Neural cell (in vitro differentiated cells): ENCODE data around the gene DYNLRB1. TPM values are rescaled to one million over a fixed set of nuclear protein-coding genes. Genes with fewer than 3 reads are reported as not detected.

ENCODE experiments used
- H2AFZ ChIP-seq: fragments of 200-600, 300-800 bp; sonication (generic), shearing (Covaris generic); 2 replicates; pipeline ENCODE4 v1.6.0; 2014; ENCODE audit warnings: low read depth, mild to moderate bottlenecking, antibody characterized with exemption, low read length, moderate library complexity
- H3F3A ChIP-seq: fragments of 200-600 bp; shearing (Covaris generic); 2 replicates; pipeline ENCODE4 v1.6.1; 2016; ENCODE audit warnings: mild to moderate bottlenecking, moderate library complexity, mixed read lengths, antibody characterized with exemption, low read length; ENCODE audit not compliant: insufficient read depth, poor library complexity, severe bottlenecking
- H3K27ac ChIP-seq: fragments of 200-600, 300-800 bp; sonication (generic), shearing (Covaris generic); 2 replicates; pipeline ENCODE4 v1.5.1; 2014; ENCODE audit warnings: mild to moderate bottlenecking, low read length, moderate library complexity
- H3K27me3 ChIP-seq: fragments of 300-800, 200-600 bp; sonication (generic), shearing (Covaris generic); 2 replicates; pipeline ENCODE4 v1.6.0; 2014; ENCODE audit warnings: mild to moderate bottlenecking, low read depth, low read length, moderate library complexity; ENCODE audit not compliant: insufficient read depth
- H3K36me3 ChIP-seq: fragments of 300-800, 200-600 bp; sonication (generic), shearing (Covaris generic); 2 replicates; pipeline ENCODE4 v1.5.1; 2014; ENCODE audit warnings: mild to moderate bottlenecking, antibody characterized with exemption, low read length, moderate library complexity; ENCODE audit not compliant: insufficient read depth
- H3K4me2 ChIP-seq: fragments of 300-800, 200-600 bp; sonication (generic), shearing (Covaris generic); 2 replicates; pipeline ENCODE4 v1.6.0; 2014; ENCODE audit warnings: mild to moderate bottlenecking, low read length
- H3K4me3 ChIP-seq: fragments of 300-800, 200-600 bp; sonication (generic), shearing (Covaris generic); 2 replicates; pipeline ENCODE4 v1.5.1; 2014; ENCODE audit warnings: mild to moderate bottlenecking, low read length, moderate library complexity
- H3K79me2 ChIP-seq: fragments of 200-600 bp; shearing (Covaris generic); replicated peaks from 2 replicates; pipeline ENCODE4 v1.6.0; 2014; ENCODE audit warnings: mild to moderate bottlenecking, low read length, moderate library complexity; ENCODE audit not compliant: insufficient read depth
- H3K9ac ChIP-seq: fragments of 300-800, 200-600 bp; sonication (generic), shearing (Covaris generic); 2 replicates; pipeline ENCODE4 v1.6.1; 2016; ENCODE audit warnings: mild to moderate bottlenecking, low read length, mixed read lengths
- H3K9me2 ChIP-seq: fragments of 200-600 bp; shearing (Covaris generic); 2 replicates; pipeline ENCODE4 v1.6.1; 2016; ENCODE audit warnings: mild to moderate bottlenecking, low read length, mixed read lengths; ENCODE audit not compliant: insufficient read depth
- H3K9me3 ChIP-seq: fragments of 200-600, 300-800 bp; sonication (generic), shearing (Covaris generic); 2 replicates; pipeline ENCODE4 v1.6.1; 2016; ENCODE audit warnings: mild to moderate bottlenecking, mixed run types, low read length, moderate library complexity, mixed read lengths
- H4K20me1 ChIP-seq: fragments of 200-600 bp; shearing (Covaris generic); 2 replicates; pipeline ENCODE4 v1.6.1; 2016; ENCODE audit warnings: mild to moderate bottlenecking, mixed run types; ENCODE audit not compliant: insufficient read depth
- CTCF ChIP-seq: fragments of 450-650 bp; IDR thresholded peaks from 2 replicates; pipeline ENCODE4 v1.5.1; 2014; ENCODE audit warnings: antibody characterized with exemption, mild to moderate bottlenecking, moderate library complexity; ENCODE audit not compliant: poor library complexity, severe bottlenecking
- EP300 ChIP-seq: fragments of 450-650 bp; conservative IDR thresholded peaks from 2 replicates; pipeline ENCODE4 v1.6.1; 2014; ENCODE audit warnings: antibody characterized with exemption, mild to moderate bottlenecking, moderate library complexity; ENCODE audit not compliant: poor library complexity, severe bottlenecking
- EZH2 ChIP-seq: fragments of 200-600, 300-800 bp; shearing (Covaris generic), sonication (generic); IDR thresholded peaks from 2 replicates; pipeline ENCODE4 v1.6.1; 2014; ENCODE audit warnings: antibody characterized with exemption, low read length, borderline replicate concordance, mild to moderate bottlenecking; ENCODE audit not compliant: insufficient read depth, poor library complexity, severe bottlenecking
- MXI1 ChIP-seq: fragments of 450-650 bp; conservative IDR thresholded peaks from 2 replicates; pipeline ENCODE4 v1.6.1; 2014; ENCODE audit warnings: antibody characterized with exemption, mild to moderate bottlenecking; ENCODE audit not compliant: poor library complexity, severe bottlenecking
- POLR2AphosphoS5 ChIP-seq: IDR thresholded peaks from 2 replicates; pipeline ENCODE4 v1.6.1; 2012
- RAD21 ChIP-seq: fragments of 450-650 bp; conservative IDR thresholded peaks from 2 replicates; pipeline ENCODE4 v1.6.1; 2014; ENCODE audit warnings: antibody characterized with exemption, mild to moderate bottlenecking, moderate library complexity
- REST ChIP-seq: IDR thresholded peaks from 2 replicates; pipeline ENCODE4 v1.6.1; 2012; ENCODE audit warnings: borderline replicate concordance
- SMC3 ChIP-seq: fragments of 450-650 bp; conservative IDR thresholded peaks from 2 replicates; pipeline ENCODE4 v1.6.1; 2014; ENCODE audit warnings: antibody characterized with exemption, mild to moderate bottlenecking, moderate library complexity; ENCODE audit not compliant: poor library complexity
- TAF1 ChIP-seq: IDR thresholded peaks from 2 replicates; pipeline ENCODE4 v1.6.1; 2012; ENCODE audit warnings: low read depth
- polyA plus RNA-seq: library from polyadenylated mRNA; depleted of rRNA; stranded (reverse); fragments of >200 nt; gene quantifications from 2 replicates; pipeline ENCODE4 v1.2.3, GENCODE V29; 2014

Gene DYNLRB1
- polyA plus RNA-seq, 1 donor from 2014 or later = 103 TPM

- no peak overlapping the region for H3K27ac ChIP-seq
- H3K27me3 ChIP-seq = no peaks in the 10 kb centered on the region
- no peak for TF ChIP-seq CTCF
- no peak for TF ChIP-seq MXI1
- no peak for TF ChIP-seq RAD21
- TF ChIP-seq EP300 = no peak
- H3K9me3 ChIP-seq = no peaks in the 10 kb centered on the region
- no peak overlapping the region for H2AFZ ChIP-seq
- H3K79me2 ChIP-seq = peaks cover 27% of the 10 kb centered on the region
- H4K20me1 ChIP-seq = no peaks in the 10 kb centered on the region
- no peak overlapping the region for H3K4me2 ChIP-seq
- no peak overlapping the region for H3K4me3 ChIP-seq
- H3F3A ChIP-seq = no peaks in the 10 kb centered on the region
- H3K36me3 ChIP-seq = no peaks in the 10 kb centered on the region
- no peaks in the 10 kb centered on the region for H3K9me2 ChIP-seq
- no peak overlapping the region for H3K9ac ChIP-seq
Observed at GRCh38 chr20:34525342-34525708, 9.1 kb downstream of the DYNLRB1 start.

GRCh38 chr20:34525709-34526416 is 9.6 kb downstream of the DYNLRB1 start:
- Histone ChIP-seq H3K4me2 (no peak overlapping the region), H3K79me2 (peaks cover 24% of the 10 kb centered on the region), H3F3A (no peaks in the 10 kb centered on the region), H3K4me3 (no peak overlapping the region), H2AFZ (no peak overlapping the region), H3K9me2 (no peaks in the 10 kb centered on the region), H3K27me3 (no peaks in the 10 kb centered on the region), H4K20me1 (no peaks in the 10 kb centered on the region), H3K36me3 (no peaks in the 10 kb centered on the region), H3K9me3 (no peaks in the 10 kb centered on the region), H3K9ac (no peak overlapping the region), H3K27ac (no peak overlapping the region)
- TF ChIP-seq POLR2AphosphoS5 (no peak), RAD21 (no peak), MXI1 (no peak)

- H3K36me3 ChIP-seq = no peaks in the 10 kb centered on the region
- H3K27ac ChIP-seq = no peak overlapping the region
- no peaks in the 10 kb centered on the region for H3K27me3 ChIP-seq
- H3K9me2 ChIP-seq = no peaks in the 10 kb centered on the region
- no peak overlapping the region for H2AFZ ChIP-seq
- no peak for TF ChIP-seq REST
- TF ChIP-seq RAD21 = no peak
- no peak for TF ChIP-seq TAF1
- no peak for TF ChIP-seq CTCF
- TF ChIP-seq SMC3 = no peak
- no peak for TF ChIP-seq EZH2
- TF ChIP-seq MXI1 = no peak
- TF ChIP-seq EP300 = no peak
- TF ChIP-seq POLR2AphosphoS5 = no peak
- H3K9ac ChIP-seq = no peak overlapping the region
- no peak overlapping the region for H3K4me3 ChIP-seq
- H3F3A ChIP-seq = no peaks in the 10 kb centered on the region
- no peaks in the 10 kb centered on the region for H3K9me3 ChIP-seq
- H4K20me1 ChIP-seq = no peaks in the 10 kb centered on the region
- H3K4me2 ChIP-seq = no peak overlapping the region
- peaks cover 19% of the 10 kb centered on the region for H3K79me2 ChIP-seq
Observed at GRCh38 chr20:34526466-34526865, 10.2 kb downstream of the DYNLRB1 start.
